Measurements from ENCODE around the gene DUSP6.

The DUSP6 gene

DNA sequence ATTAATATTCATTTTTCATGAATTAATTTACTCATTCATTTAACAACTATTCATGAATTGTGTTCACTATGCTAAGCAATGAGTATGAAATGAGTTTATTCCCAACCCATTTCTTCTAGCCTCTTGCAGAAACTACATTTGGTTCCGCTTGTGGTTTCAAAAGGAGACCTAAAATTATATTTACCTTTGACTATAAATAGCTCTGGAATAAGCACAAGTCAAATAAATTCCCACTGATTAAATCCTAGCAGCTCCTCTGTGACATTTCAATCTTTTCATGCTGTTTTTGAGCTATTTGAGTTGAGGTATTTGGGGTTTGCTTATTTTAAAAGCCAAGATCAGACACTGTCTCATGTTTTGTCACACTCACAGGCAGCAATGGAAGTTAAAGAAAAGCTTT, 46.9 kb downstream of the DUSP6 start:
- DNase-seq (ENCODE audit: low read depth in 4 of 4, low spot score in 1 of 4), result no peak

DNA sequence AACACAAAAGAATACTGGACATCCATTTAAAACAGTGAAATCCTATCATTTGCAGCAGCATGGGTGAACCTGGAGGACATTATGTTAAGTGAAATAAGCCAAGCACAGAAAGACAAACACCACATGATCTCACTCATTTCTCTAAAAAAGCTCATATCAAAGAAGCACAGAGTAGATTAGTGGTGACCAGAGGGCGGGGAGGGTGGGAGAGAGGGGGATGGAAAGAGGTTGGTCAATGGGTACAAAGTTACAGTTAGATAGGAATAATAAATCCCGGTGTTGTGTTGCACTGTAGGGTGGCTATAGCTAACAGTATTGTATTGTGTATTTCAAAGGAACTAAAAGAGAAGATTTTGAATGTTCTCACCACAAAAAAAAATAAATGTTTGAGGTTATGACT, 52.4 kb downstream of the DUSP6 start:
- DNase-seq (ENCODE audit: low read depth in 4 of 4, low spot score in 1 of 4), result no peak

- DNase-seq (ENCODE audit: low read depth in 4 of 4, low spot score in 1 of 4), result no peak
These were observed 52.9 kb downstream of the DUSP6 start for GRCh38 chr12:89299417-89299816.
